Measurements from ENCODE around the gene IL1RAPL2.
"Not testable (repeated sequence)": the region's sequence is repeated elsewhere in the genome, so short reads cannot be mapped to it uniquely, and the experiment has no call there.

Gene IL1RAPL2

DNA sequence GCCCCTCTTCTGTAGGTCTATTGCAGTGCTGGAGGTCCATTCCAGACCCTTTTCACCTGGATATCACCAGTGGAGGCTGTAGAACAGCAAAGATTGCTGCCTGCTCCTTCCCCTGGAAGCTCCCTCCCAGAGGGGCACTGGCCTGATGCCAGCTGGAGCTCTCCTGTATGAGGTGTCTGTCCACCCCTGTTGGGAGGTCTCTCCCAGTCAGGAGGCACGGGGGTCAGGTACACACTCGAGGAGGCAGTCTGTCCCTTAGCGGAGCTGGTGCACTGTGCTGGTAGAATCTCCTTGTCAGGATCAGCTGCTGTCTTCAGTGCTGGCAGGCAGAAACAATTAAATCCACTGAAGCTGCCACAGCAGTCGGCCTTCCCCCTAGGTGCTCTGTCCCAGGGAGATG, 276.6 kb downstream of the IL1RAPL2 start:
- in situ Hi-C loops (cut with HindIII; ENCODE audit: low sequenced_read_pairs) = no loop called here

DNA sequence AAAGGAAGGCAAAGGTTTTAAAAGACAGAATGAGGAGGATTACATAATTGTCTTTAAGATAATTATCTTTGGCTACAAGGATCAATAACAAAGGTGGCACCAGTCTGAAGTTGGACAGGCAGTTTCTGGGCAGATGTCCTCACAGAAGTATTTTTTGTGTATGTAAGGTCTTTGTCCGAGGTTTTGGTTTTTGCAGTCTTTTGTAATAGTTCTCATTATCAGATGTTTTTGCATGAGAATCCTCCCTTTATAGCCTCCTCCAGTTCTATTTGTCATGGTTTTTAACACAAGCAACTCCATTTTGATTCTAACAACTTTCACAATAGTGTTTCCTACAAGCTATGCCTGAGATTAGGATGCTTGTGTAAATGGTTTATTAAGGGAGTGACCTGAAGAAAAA, 286.2 kb downstream of the IL1RAPL2 start:
- in situ Hi-C loops (cut with HindIII; ENCODE audit: low sequenced_read_pairs) = no loop called here

- in situ Hi-C loops (cut with HindIII; ENCODE audit: low sequenced_read_pairs) = no loop called here
Measured at GRCh38 chrX:104854188-104854587, 288.2 kb downstream of the IL1RAPL2 start.

GRCh38 chrX:104854790-104855340, 288.9 kb downstream of the IL1RAPL2 start:
- in situ Hi-C loops (cut with HindIII; ENCODE audit: low sequenced_read_pairs) = no loop called here

- in situ Hi-C loops (cut with HindIII; ENCODE audit: low sequenced_read_pairs) = no loop called here
Measured at GRCh38 chrX:104863466-104863865, 297.5 kb downstream of the IL1RAPL2 start.

GRCh38 chrX:104864296-104864695, 298.3 kb downstream of the IL1RAPL2 start:
- in situ Hi-C loops (cut with HindIII; ENCODE audit: low sequenced_read_pairs) = no loop called here

DNA sequence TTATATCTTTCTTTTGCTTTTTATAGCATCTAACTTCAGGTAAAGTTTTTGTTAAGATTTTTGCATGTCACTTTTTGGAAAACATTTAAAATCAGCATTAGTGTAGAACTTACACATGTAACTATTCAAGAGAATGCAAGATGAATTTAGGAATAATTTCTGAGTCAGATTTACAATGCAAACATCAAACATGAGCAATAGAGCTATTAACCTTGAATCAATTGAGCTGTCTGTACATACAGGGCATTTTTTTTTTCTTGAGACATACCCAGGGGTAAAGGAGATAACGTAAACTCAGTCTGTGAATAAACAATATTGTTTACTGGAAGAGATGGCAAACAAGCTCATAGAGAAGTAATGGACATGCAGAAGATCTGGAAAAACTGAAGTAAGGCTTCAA, 311.5 kb downstream of the IL1RAPL2 start:
- in situ Hi-C loops (cut with HindIII; ENCODE audit: low sequenced_read_pairs) = no loop called here

GRCh38 chrX:104902070-104902469, 336.1 kb downstream of the IL1RAPL2 start:
- in situ Hi-C loops (cut with HindIII; ENCODE audit: low sequenced_read_pairs) = no loop called here

GRCh38 chrX:104909694-104910093, 343.7 kb downstream of the IL1RAPL2 start:
- in situ Hi-C loops (cut with HindIII; ENCODE audit: low sequenced_read_pairs) = not testable (repeated sequence)

DNA sequence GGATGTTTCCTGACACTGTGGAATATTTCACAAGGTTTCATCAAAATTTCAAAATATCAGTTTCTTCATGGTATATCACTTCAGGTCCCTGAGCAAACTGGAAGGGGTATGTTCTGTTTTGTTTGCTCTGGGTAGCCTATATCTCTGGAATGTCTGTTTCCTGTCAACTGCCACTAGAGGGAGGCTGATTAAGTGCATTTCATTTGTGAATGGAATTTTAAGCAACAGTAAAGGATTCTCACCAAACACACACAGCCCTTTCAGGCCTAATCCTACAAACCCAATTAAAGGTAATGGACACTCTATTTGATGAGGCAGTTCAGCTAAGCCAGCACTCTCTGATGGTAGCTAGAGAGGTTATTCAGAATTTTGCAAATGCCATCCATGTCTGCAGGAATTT, 347.3 kb downstream of the IL1RAPL2 start:
- in situ Hi-C loops (cut with HindIII; ENCODE audit: low sequenced_read_pairs) = no loop called here

GRCh38 chrX:104914686-104915085, 348.7 kb downstream of the IL1RAPL2 start:
- in situ Hi-C loops (cut with HindIII; ENCODE audit: low sequenced_read_pairs) = not testable (repeated sequence)

- in situ Hi-C loops (cut with HindIII; ENCODE audit: low sequenced_read_pairs) = no loop called here
Measured at GRCh38 chrX:104918122-104918521, 352.1 kb downstream of the IL1RAPL2 start.

- in situ Hi-C loops (cut with HindIII; ENCODE audit: low sequenced_read_pairs) = no loop called here
Measured at GRCh38 chrX:104921584-104922205, 355.7 kb downstream of the IL1RAPL2 start.

- in situ Hi-C loops (cut with HindIII; ENCODE audit: low sequenced_read_pairs) = no loop called here
Measured at GRCh38 chrX:104922206-104922621, 356.2 kb downstream of the IL1RAPL2 start.

DNA sequence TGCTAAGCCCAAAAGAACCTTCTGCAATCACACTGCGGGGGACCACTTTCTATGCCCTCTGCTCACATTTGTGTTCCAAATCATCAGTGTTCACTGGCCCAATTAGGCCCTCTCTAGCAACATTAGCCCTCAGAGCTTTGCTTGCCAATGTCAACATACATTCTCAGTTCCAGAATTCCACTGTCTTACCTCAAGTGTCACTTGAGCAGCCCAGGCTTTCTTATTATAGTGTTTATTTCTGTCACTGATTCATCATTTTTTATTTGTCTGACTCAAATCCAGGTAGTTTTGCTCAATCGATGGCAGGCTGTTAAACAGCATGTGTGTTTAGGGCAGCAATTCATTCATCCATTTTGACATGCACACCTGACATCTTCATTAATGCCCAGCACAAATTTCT, 363.3 kb downstream of the IL1RAPL2 start:
- in situ Hi-C loops (cut with HindIII; ENCODE audit: low sequenced_read_pairs) = no loop called here

- in situ Hi-C loops (cut with HindIII; ENCODE audit: low sequenced_read_pairs) = no loop called here
Measured at GRCh38 chrX:104935581-104935980, 369.6 kb downstream of the IL1RAPL2 start.

GRCh38 chrX:104953251-104953650, 387.3 kb downstream of the IL1RAPL2 start:
- in situ Hi-C loops (cut with HindIII; ENCODE audit: low sequenced_read_pairs) = no loop called here

GRCh38 chrX:104961926-104962325, 395.9 kb downstream of the IL1RAPL2 start:
- in situ Hi-C loops (cut with HindIII; ENCODE audit: low sequenced_read_pairs) = no loop called here

DNA sequence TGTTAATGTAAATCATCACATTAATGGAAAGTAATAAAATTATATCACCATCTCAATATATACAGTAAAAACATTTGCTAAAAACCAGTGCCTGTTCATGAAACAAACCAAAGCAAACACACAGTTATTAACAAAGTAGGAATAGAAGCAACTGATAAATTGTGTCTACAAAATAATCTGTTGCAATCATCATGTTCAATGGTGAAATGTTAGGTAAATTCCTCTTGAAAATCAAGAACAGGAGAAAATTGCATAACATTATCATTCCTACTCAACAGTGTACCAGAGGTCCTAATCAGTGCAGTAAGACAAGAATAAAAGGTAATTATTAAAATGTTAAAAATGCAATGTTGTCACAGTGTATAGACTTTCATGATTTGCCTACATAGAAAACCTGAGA, 402.2 kb downstream of the IL1RAPL2 start:
- in situ Hi-C loops (cut with HindIII; ENCODE audit: low sequenced_read_pairs) = no loop called here

DNA sequence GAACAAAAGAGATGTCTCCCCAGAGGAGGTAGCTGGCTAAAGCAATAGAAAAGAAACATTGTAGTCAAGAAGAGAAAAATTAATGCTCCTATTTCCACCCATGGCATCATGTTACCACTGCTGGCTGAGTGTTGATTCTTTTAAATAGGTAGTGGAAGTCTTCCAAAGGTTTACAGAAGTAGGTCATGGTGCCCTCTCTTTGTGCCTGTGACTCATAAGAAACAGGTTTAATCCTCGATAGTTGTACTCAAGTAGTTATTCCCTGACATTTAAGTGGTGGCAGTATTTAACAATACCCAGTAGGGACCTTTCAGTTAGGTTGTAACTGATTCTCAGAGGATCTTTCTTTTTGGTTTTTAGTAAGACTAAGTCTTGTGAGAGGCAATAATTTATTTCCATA, 406.7 kb downstream of the IL1RAPL2 start:
- in situ Hi-C loops (cut with HindIII; ENCODE audit: low sequenced_read_pairs) = no loop called here

- in situ Hi-C loops (cut with HindIII; ENCODE audit: low sequenced_read_pairs) = no loop called here
Measured at GRCh38 chrX:104987063-104987462, 421.1 kb downstream of the IL1RAPL2 start.

GRCh38 chrX:104988038-104988437, 422.0 kb downstream of the IL1RAPL2 start:
- in situ Hi-C loops (cut with HindIII; ENCODE audit: low sequenced_read_pairs) = no loop called here

- in situ Hi-C loops (cut with HindIII; ENCODE audit: low sequenced_read_pairs) = no loop called here
Measured at GRCh38 chrX:104995546-104995945, 429.5 kb downstream of the IL1RAPL2 start.

Data from DLD1 (cell line).